IMR-90 (cell line): ENCODE results near the gene KRT34. TPM values are rescaled to one million over a fixed set of nuclear protein-coding genes. Genes with fewer than 3 reads are reported as not detected.
A peak's percentile ranks its signal among the peaks of the same experiment; 100 is the strongest.

ENCODE experiments used
- ATAC-seq: fragments of 200-7000 bp; cut with Tn5 transposase; 2 replicates; pipeline ENCODE4 v1.9.1; 2020; ENCODE audit warnings: low read depth, mild to moderate bottlenecking, moderate library complexity
- BruUV-seq: library from RNA; stranded (reverse); fragments of 400-500 nt; replicated peaks from 2 replicates; lab custom pipeline; 2021; lab: Mats Ljungman, UMichigan
- CTCF ChIA-PET: fragments of 300-600 bp; formaldehyde crosslinking; extraction: SDS; loops from one replicate; lab custom pipeline; 2021; ENCODE audit warnings: antibody characterized with exemption; lab: Yijun Ruan, JAX
- POLR2A ChIA-PET: fragments of 300-600 bp; sonication (Branson Sonifier 250); formaldehyde crosslinking; loops from one replicate; lab custom pipeline; 2022; ENCODE audit warnings: antibody characterized with exemption; ENCODE audit not compliant: unreplicated experiment; lab: Charles Lee
- DNase-seq: peaks from one replicate; pipeline ENCODE4 v3.0.0; 2013
- H2AFZ ChIP-seq: replicated peaks from 2 replicates; pipeline ENCODE3; 2013; ENCODE audit warnings: low read length, mild to moderate bottlenecking; ENCODE audit not compliant: poor library complexity
- H2AK5ac ChIP-seq: 2 replicates; pipeline ENCODE4 v1.6.1; 2013; ENCODE audit warnings: low read depth, low read length, inconsistent platforms
- H2AK9ac ChIP-seq: replicated peaks from 2 replicates; pipeline ENCODE3; 2013; ENCODE audit warnings: mild to moderate bottlenecking, low read depth, low read length, moderate library complexity; ENCODE audit not compliant: poor library complexity
- H2BK120ac ChIP-seq: 2 replicates; pipeline ENCODE4 v1.6.1; 2013; ENCODE audit warnings: low read depth, low read length, inconsistent platforms
- H2BK15ac ChIP-seq: 3 replicates; pipeline ENCODE4 v1.6.1; 2013; ENCODE audit warnings: low read depth, low read length, inconsistent platforms
- H2BK20ac ChIP-seq: 2 replicates; pipeline ENCODE4 v1.6.1; 2013; ENCODE audit warnings: low read depth, mild to moderate bottlenecking, inconsistent platforms, low read length, moderate library complexity
- H2BK5ac ChIP-seq: 2 replicates; pipeline ENCODE4 v1.6.1; 2013; ENCODE audit warnings: mild to moderate bottlenecking, low read depth, low read length, inconsistent platforms; ENCODE audit not compliant: poor library complexity, severe bottlenecking
- H3K14ac ChIP-seq: replicated peaks from 2 replicates; pipeline ENCODE4 v1.6.1; 2013; ENCODE audit warnings: low read depth, low read length, inconsistent platforms
- H3K18ac ChIP-seq: 2 replicates; pipeline ENCODE4 v1.6.1; 2013; ENCODE audit warnings: low read depth, low read length, control low read depth
- H3K23ac ChIP-seq: 2 replicates; pipeline ENCODE4 v1.6.1; 2013; ENCODE audit warnings: low read depth, low read length, inconsistent platforms
- H3K27ac ChIP-seq: 2 replicates; pipeline ENCODE4 v1.5.1; 2013; ENCODE audit warnings: mild to moderate bottlenecking, control low read depth, low read length; ENCODE audit not compliant: insufficient read depth
- H3K27me3 ChIP-seq: 2 replicates; pipeline ENCODE4 v1.6.1; 2013; ENCODE audit warnings: low read length; ENCODE audit not compliant: control insufficient read depth, insufficient read depth
- H3K36me3 ChIP-seq: 2 replicates; pipeline ENCODE4 v1.6.1; 2013; ENCODE audit warnings: low read length, mixed read lengths; ENCODE audit not compliant: control insufficient read depth, insufficient read depth
- H3K4ac ChIP-seq: 2 replicates; pipeline ENCODE4 v1.6.1; 2013; ENCODE audit warnings: low read depth, low read length, inconsistent platforms
- H3K4me1 ChIP-seq: 2 replicates; pipeline ENCODE4 v1.6.1; 2013; ENCODE audit warnings: low read length, mixed read lengths; ENCODE audit not compliant: control insufficient read depth, insufficient read depth
- H3K4me2 ChIP-seq: 2 replicates; pipeline ENCODE4 v1.6.1; 2013; ENCODE audit warnings: low read depth, mild to moderate bottlenecking, control low read depth, low read length, moderate library complexity
- H3K4me3 ChIP-seq: 2 replicates; pipeline ENCODE4 v1.5.1; 2013; ENCODE audit warnings: low read depth, mild to moderate bottlenecking, control low read depth, low read length, moderate library complexity; ENCODE audit not compliant: insufficient read depth
- H3K56ac ChIP-seq: 2 replicates; pipeline ENCODE4 v1.6.1; 2013; ENCODE audit warnings: low read length, inconsistent platforms; ENCODE audit not compliant: insufficient read depth; ENCODE audit errors: extremely low read depth
- H3K79me1 ChIP-seq, 2 experiments: 2 replicates each; pipeline ENCODE4 v1.6.1; 2013; ENCODE audit warnings: low read length in 2 of 2, inconsistent platforms in 1 of 2, low read depth in 1 of 2
- H3K9ac ChIP-seq: 2 replicates; pipeline ENCODE4 v1.6.1; 2013; ENCODE audit warnings: low read depth, low read length, control low read depth
- H3K9me1 ChIP-seq: 2 replicates; pipeline ENCODE4 v1.6.1; 2013; ENCODE audit warnings: low read length, inconsistent platforms; ENCODE audit not compliant: insufficient read depth
- H3K9me3 ChIP-seq: 2 replicates; pipeline ENCODE4 v1.6.1; 2013; ENCODE audit warnings: low read length; ENCODE audit not compliant: control insufficient read depth, insufficient read depth
- H4K20me1 ChIP-seq: 2 replicates; pipeline ENCODE4 v1.6.1; 2013; ENCODE audit warnings: low read length, inconsistent platforms; ENCODE audit not compliant: insufficient read depth
- H4K5ac ChIP-seq: 2 replicates; pipeline ENCODE4 v1.6.1; 2013; ENCODE audit warnings: mild to moderate bottlenecking, low read depth, low read length, control low read depth
- H4K8ac ChIP-seq, 2 experiments: 2 replicates each; pipeline ENCODE4 v1.6.1; 2013; ENCODE audit warnings: low read depth in 2 of 2, low read length in 2 of 2, control low read depth in 1 of 2, inconsistent platforms in 1 of 2
- H4K91ac ChIP-seq: 2 replicates; pipeline ENCODE4 v1.6.1; 2013; ENCODE audit warnings: low read depth, low read length, inconsistent platforms; ENCODE audit not compliant: insufficient read depth
- RAD21 ChIP-seq: IDR thresholded peaks from 2 replicates; pipeline ENCODE4 v1.6.1; 2012; ENCODE audit warnings: low read length, improper control_type of control experiment
- RCOR1 ChIP-seq: IDR thresholded peaks from 2 replicates; pipeline ENCODE4 v1.6.1; 2012; ENCODE audit warnings: mild to moderate bottlenecking, low read length, improper control_type of control experiment; ENCODE audit not compliant: insufficient replicate concordance
- SMC3 ChIP-seq: fragments of 150-350 bp; IDR thresholded peaks from 2 replicates; pipeline ENCODE4 v1.6.1; 2016; ENCODE audit warnings: low read depth, mild to moderate bottlenecking, antibody characterized with exemption, low read length, moderate library complexity
- WGBS, 2 experiments: methylation state at CpG; one replicate each; pipeline versions ENCODE4 v1.1.5 to v1.1.7; 2013; ENCODE audit warnings: missing lambda C conversion rate in 2 of 2; ENCODE audit not compliant: insufficient read length in 1 of 2; ENCODE audit errors: extremely low coverage in 2 of 2; 5-methylcytosine and 5-hydroxymethylcytosine counted together
- dilution Hi-C: fragments of 300-500 bp; cut with HindIII; formaldehyde crosslinking; loops from one replicate; pipeline ENCODE4 v1.14.3; 2018; ENCODE audit warnings: low sequenced_read_pairs; ENCODE audit not compliant: unreplicated experiment
- in situ Hi-C: fragments of 300-500 bp; cut with MboI; formaldehyde crosslinking; loops from 3 replicates; pipeline ENCODE4 v1.14.3; 2019; ENCODE audit warnings: low sequenced_read_pairs, inconsistent platforms, mixed read lengths
- intact Hi-C: fragments of 100-400 bp; cut with micrococcal nuclease; formaldehyde crosslinking; loops from 2 replicates; pipeline ENCODE4 v1.10.0; 2022
- polyA plus RNA-seq, 3 experiments: library from polyadenylated mRNA; depleted of rRNA; stranded (reverse); fragments of >200 nt; gene quantifications; 2 replicates each; pipeline ENCODE4 v1.2.3, GENCODE V29; 2012; ENCODE audit warnings: low replicate concordance in 1 of 3
- total RNA-seq: library from RNA; depleted of rRNA; stranded (reverse); fragments of >200 nt; gene quantifications from 2 replicates; pipeline ENCODE4 v1.2.3, GENCODE V29; 2012
- TF ChIP-seq, protein P1 (sequence below): conservative IDR thresholded peaks from 2 replicates; pipeline ENCODE4 v1.5.1; 2012; ENCODE audit warnings: mild to moderate bottlenecking, low read depth, low read length, improper control_type of control experiment

Gene KRT34
- total and polyA plus RNA-seq, 2 of the 4 experiments (the other 2 are of a cell fraction) = 3.4 to 3.6 TPM

DNA sequence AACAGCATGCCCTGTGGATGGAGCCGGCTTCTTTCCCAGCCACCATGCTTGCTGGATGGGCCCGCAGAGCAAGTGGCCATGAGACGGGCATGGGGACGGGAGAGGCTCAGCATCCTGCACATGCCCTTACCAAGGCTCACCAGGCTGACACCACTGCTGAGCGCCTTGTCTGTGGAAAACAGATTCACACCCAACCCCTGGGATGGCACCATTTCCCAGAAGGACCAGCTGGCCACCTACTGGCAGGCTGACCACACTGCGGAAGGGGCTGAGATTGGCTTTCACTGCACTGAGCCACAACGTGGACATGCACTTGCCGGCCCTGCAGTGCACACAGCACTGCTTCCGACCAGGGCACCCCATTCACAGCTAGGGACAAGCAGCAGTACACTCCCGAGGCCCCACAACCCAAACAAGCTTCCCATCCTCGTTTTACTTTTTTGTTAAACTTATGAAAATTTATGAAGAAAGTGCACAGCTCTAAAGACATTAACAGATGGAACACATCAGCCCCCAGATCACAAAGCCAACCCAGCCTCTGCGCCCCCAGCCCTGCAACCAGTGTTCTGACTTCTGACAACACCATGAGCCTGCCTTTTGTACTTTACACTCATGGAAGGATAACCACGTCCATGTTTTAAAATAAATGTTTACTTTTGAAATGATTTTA lies 52.7 kb downstream of the KRT34 start:
- peak overlapping the region; percentile 45 for H2BK20ac ChIP-seq
- in situ Hi-C loops = no loop called here
- ATAC-seq = peak; percentile 96

More for the DNA sequence above, 52.7 kb downstream of the KRT34 start:
- Histone ChIP-seq H2AK5ac (peak overlapping the region; percentile 84), H4K20me1 (no peaks in the 10 kb centered on the region), H3K27me3 (no peaks in the 10 kb centered on the region), H3K14ac (no peak overlapping the region), H3K4me3 (no peak overlapping the region), H2BK15ac (peak overlapping the region; percentile 4; the same call in 2 of the 3 replicates), H3K18ac (no peak overlapping the region), H3K9me1 (peaks cover 3% of the 10 kb centered on the region; the same call in 1 of the 2 replicates), H3K4me2 (no peak overlapping the region), H3K79me1 (no peaks in the 10 kb centered on the region), H3K4ac (peak overlapping the region; percentile 72), H3K27ac (no peak overlapping the region), H2BK5ac (no peak overlapping the region), H3K9me3 (no peaks in the 10 kb centered on the region), H3K23ac (no peak overlapping the region), H3K56ac (peak overlapping the region; percentile 17; the same call in 1 of the 2 replicates), H2AK9ac (peak overlapping the region; percentile 87), H2BK120ac (peak overlapping the region; percentile 88), H3K9ac (no peak overlapping the region), H4K8ac (peak overlapping the region in 1 of 2 experiments; percentile 71; a peak in 1 of 4 replicates), H4K91ac (peak overlapping the region; percentile 63), H4K5ac (no peak overlapping the region), H3K36me3 (no peaks in the 10 kb centered on the region), H3K4me1 (no peaks in the 10 kb centered on the region), H2AFZ (peak overlapping the region; percentile 87)
- dilution Hi-C loops (no loop called here), intact Hi-C loops (loop anchor here (1.0 to 2.0 kb wide), 3 partner anchors 167 to 420 kb away; no protein-coding TSS in a partner anchor)
- ChIA-PET CTCF (interaction anchor here (0.9 to 1.5 kb wide), 7 partner anchors 8 to 420 kb away, joined by 3 to 8 read pairs (median 4); no protein-coding TSS in a partner anchor), POLR2A (interaction anchor here (0.5 kb wide), 1 partner anchor 107 kb away, joined by 3 read pairs; no protein-coding TSS in a partner anchor)
- no TSS peak for BruUV-seq
- 5% methylated on average over 2 of the region's 13 CpGs; no CpG with 5 or more reads in 1 of the 2 experiments for WGBS, 2 experiments
- DNase-seq = peak; percentile 56
- peak; percentile 82 for TF ChIP-seq RAD21
- no peak for TF ChIP-seq RCOR1
- TF ChIP-seq SMC3 = peak; percentile 82
- TF ChIP-seq, protein P1, sequence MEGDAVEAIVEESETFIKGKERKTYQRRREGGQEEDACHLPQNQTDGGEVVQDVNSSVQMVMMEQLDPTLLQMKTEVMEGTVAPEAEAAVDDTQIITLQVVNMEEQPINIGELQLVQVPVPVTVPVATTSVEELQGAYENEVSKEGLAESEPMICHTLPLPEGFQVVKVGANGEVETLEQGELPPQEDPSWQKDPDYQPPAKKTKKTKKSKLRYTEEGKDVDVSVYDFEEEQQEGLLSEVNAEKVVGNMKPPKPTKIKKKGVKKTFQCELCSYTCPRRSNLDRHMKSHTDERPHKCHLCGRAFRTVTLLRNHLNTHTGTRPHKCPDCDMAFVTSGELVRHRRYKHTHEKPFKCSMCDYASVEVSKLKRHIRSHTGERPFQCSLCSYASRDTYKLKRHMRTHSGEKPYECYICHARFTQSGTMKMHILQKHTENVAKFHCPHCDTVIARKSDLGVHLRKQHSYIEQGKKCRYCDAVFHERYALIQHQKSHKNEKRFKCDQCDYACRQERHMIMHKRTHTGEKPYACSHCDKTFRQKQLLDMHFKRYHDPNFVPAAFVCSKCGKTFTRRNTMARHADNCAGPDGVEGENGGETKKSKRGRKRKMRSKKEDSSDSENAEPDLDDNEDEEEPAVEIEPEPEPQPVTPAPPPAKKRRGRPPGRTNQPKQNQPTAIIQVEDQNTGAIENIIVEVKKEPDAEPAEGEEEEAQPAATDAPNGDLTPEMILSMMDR = peak; percentile 79
